HCT116 (cell line): ENCODE measurements around the gene RS1. TPM values are rescaled to one million over a fixed set of nuclear protein-coding genes. Genes with fewer than 3 reads are reported as not detected.

Experiments
- ATAC-seq: fragments of 200-7000 bp; cut with Tn5 transposase; 2 replicates; pipeline ENCODE4 v1.9.1; 2020; ENCODE audit warnings: mild to moderate bottlenecking, moderate library complexity
- BruUV-seq: library from RNA; stranded (reverse); fragments of 400-500 nt; replicated peaks from 2 replicates; lab custom pipeline; 2021; lab: Mats Ljungman, UMichigan
- CTCF ChIA-PET: fragments of 300-600 bp; sonication (Branson Sonifier 250); formaldehyde crosslinking; loops from one replicate; lab custom pipeline; 2021; ENCODE audit warnings: antibody characterized with exemption; lab: Charles Lee
- POLR2A ChIA-PET: fragments of 300-600, 350-600 bp; sonication (Branson Sonifier 250); formaldehyde crosslinking; loops from one replicate; lab custom pipeline; 2021; ENCODE audit warnings: antibody characterized with exemption; lab: Charles Lee
- RAD21 ChIA-PET, 2 experiments: fragments of 300-600 bp; sonication (Branson Sonifier 250); formaldehyde crosslinking; loops; one replicate each; lab custom pipeline; 2023; ENCODE audit warnings: low total read pairs in 2 of 2; ENCODE audit not compliant: uncharacterized antibody in 2 of 2, unreplicated experiment in 2 of 2, low non-redundant PET in 1 of 2; lab: Charles Lee
- DNase-seq: peaks from one replicate; pipeline ENCODE4 v3.0.0-alpha.2; 2010; ENCODE audit warnings: low read depth, low spot score
- H2AFZ ChIP-seq: fragments of 200-600 bp; shearing (Covaris generic), sonication (generic); 2 replicates; pipeline ENCODE4 v1.6.1; 2017; ENCODE audit warnings: low read depth, mixed run types, mixed read lengths, antibody characterized with exemption, low read length; ENCODE audit not compliant: poor library complexity, severe bottlenecking
- H3K27ac ChIP-seq: 2 replicates; pipeline ENCODE4 v1.5.1; 2012; ENCODE audit warnings: low read depth, low read length
- H3K27me3 ChIP-seq: fragments of 200-600 bp; sonication (generic); 2 replicates; pipeline ENCODE4 v1.6.1; 2016; ENCODE audit warnings: mixed run types, low read length, mixed read lengths; ENCODE audit not compliant: insufficient read depth
- H3K36me3 ChIP-seq, 2 experiments: fragments of 200-500 bp in 1 of 2; fragments of 200-600 bp in 1 of 2; sonication (Bioruptor generic) in 1 of 2; sonication (generic) in 1 of 2; 2 replicates each; pipeline versions ENCODE4 v1.5.1 to v1.6.1; 2014 to 2016; ENCODE audit warnings: low read length in 2 of 2, inconsistent platforms in 1 of 2, mixed read lengths in 1 of 2, mixed run types in 1 of 2; ENCODE audit not compliant: insufficient read depth in 2 of 2, control insufficient read depth in 1 of 2
- H3K4me1 ChIP-seq, 2 experiments: fragments of 200-600 bp in 1 of 2; sonication (generic) in 1 of 2; 2 replicates each; pipeline versions ENCODE4 v1.5.1 to v1.6.1; 2012 to 2017; ENCODE audit warnings: low read length in 2 of 2, inconsistent platforms in 1 of 2, mild to moderate bottlenecking in 1 of 2, mixed read lengths in 1 of 2, mixed run types in 1 of 2, moderate library complexity in 1 of 2; ENCODE audit not compliant: insufficient read depth in 2 of 2, control insufficient read depth in 1 of 2
- H3K4me2 ChIP-seq: fragments of 200-600 bp; sonication (generic); 2 replicates; pipeline ENCODE4 v1.6.1; 2017; ENCODE audit warnings: mixed run types, low read length, mixed read lengths
- H3K4me3 ChIP-seq, 2 experiments: fragments of 200-600 bp in 1 of 2; sonication (generic) in 1 of 2; replicated peaks in 1 of 2; 2 replicates each; pipeline ENCODE4 v1.5.1; 2011 to 2016; ENCODE audit warnings: low read length in 2 of 2, control low read depth in 1 of 2, low read depth in 1 of 2, mild to moderate bottlenecking in 1 of 2, mixed read lengths in 1 of 2, mixed run types in 1 of 2
- H3K79me2 ChIP-seq: fragments of 200-600 bp; sonication (generic); 2 replicates; pipeline ENCODE4 v1.6.1; 2017; ENCODE audit warnings: mild to moderate bottlenecking, mixed run types, low read length, moderate library complexity, mixed read lengths; ENCODE audit not compliant: insufficient read depth
- H3K9ac ChIP-seq: fragments of 200-600 bp; sonication (generic); 2 replicates; pipeline ENCODE4 v1.6.1; 2016; ENCODE audit warnings: low read length, mixed read lengths
- H3K9me2 ChIP-seq: fragments of 200-600 bp; sonication (generic), shearing (Covaris generic); 2 replicates; pipeline ENCODE4 v1.6.1; 2017; ENCODE audit warnings: mixed run types, mild to moderate bottlenecking, moderate library complexity; ENCODE audit not compliant: insufficient read depth
- H3K9me3 ChIP-seq, 2 experiments: fragments of 200-500 bp in 1 of 2; fragments of 200-600 bp in 1 of 2; sonication (Bioruptor generic) in 1 of 2; sonication (generic) in 1 of 2; 2 replicates each; pipeline ENCODE4 v1.6.1; 2014 to 2017; ENCODE audit warnings: low read length in 2 of 2, mixed read lengths in 2 of 2, inconsistent platforms in 1 of 2, low read depth in 1 of 2, mild to moderate bottlenecking in 1 of 2, mixed run types in 1 of 2, moderate library complexity in 1 of 2; ENCODE audit not compliant: control insufficient read depth in 1 of 2, insufficient read depth in 1 of 2
- H4K20me1 ChIP-seq: fragments of 200-600 bp; sonication (generic), shearing (Covaris generic); 2 replicates; pipeline ENCODE4 v1.6.1; 2017; ENCODE audit warnings: mixed run types, mild to moderate bottlenecking, moderate library complexity; ENCODE audit not compliant: insufficient read depth
- CBX3 ChIP-seq: IDR thresholded peaks from 2 replicates; pipeline ENCODE4 v1.6.1; 2012; ENCODE audit warnings: low read depth
- CEBPB ChIP-seq: IDR thresholded peaks from 2 replicates; pipeline ENCODE4 v1.6.1; 2012; ENCODE audit warnings: low read depth
- EGR1 ChIP-seq: IDR thresholded peaks from 2 replicates; pipeline ENCODE4 v1.6.1; 2012; ENCODE audit warnings: low read depth
- EZH2 ChIP-seq: fragments of 200-600 bp; sonication (generic); IDR thresholded peaks from 2 replicates; pipeline ENCODE4 v1.6.1; 2017; ENCODE audit warnings: antibody characterized with exemption, mixed run types
- FOSL1 ChIP-seq: IDR thresholded peaks from 2 replicates; pipeline ENCODE4 v1.6.1; 2012; ENCODE audit warnings: low read depth
- JUND ChIP-seq: IDR thresholded peaks from 2 replicates; pipeline ENCODE4 v1.6.1; 2012
- POLR2AphosphoS5 ChIP-seq: IDR thresholded peaks from 2 replicates; pipeline ENCODE4 v1.6.1; 2011; ENCODE audit warnings: mild to moderate bottlenecking, low read depth, low read length, moderate library complexity
- RAD21 ChIP-seq: IDR thresholded peaks from 2 replicates; pipeline ENCODE4 v1.6.1; 2012; ENCODE audit warnings: low read depth, mild to moderate bottlenecking
- REST ChIP-seq: IDR thresholded peaks from 2 replicates; pipeline ENCODE4 v1.6.1; 2012; ENCODE audit warnings: low read depth
- SIN3A ChIP-seq: IDR thresholded peaks from 2 replicates; pipeline ENCODE4 v1.6.1; 2012; ENCODE audit warnings: low read depth
- SP1 ChIP-seq: IDR thresholded peaks from 2 replicates; pipeline ENCODE4 v1.6.1; 2012; ENCODE audit warnings: low read depth
- TCF7L2 ChIP-seq: IDR thresholded peaks from 2 replicates; pipeline ENCODE4 v1.7.0; 2011; ENCODE audit warnings: borderline replicate concordance, inconsistent platforms; ENCODE audit not compliant: insufficient read depth, insufficient read length; ENCODE audit errors: extremely low read depth
- YY1 ChIP-seq: IDR thresholded peaks from 2 replicates; pipeline ENCODE4 v1.6.1; 2011; ENCODE audit warnings: low read length, low read depth, moderate library complexity, mild to moderate bottlenecking; ENCODE audit not compliant: insufficient replicate concordance; ENCODE audit errors: extremely low read depth
- ZBTB33 ChIP-seq: IDR thresholded peaks from 2 replicates; pipeline ENCODE4 v1.6.1; 2011; ENCODE audit warnings: mild to moderate bottlenecking, low read length, moderate library complexity; ENCODE audit not compliant: insufficient replicate concordance; ENCODE audit errors: extremely low read depth
- ZFX ChIP-seq: fragments of 450-650 bp; IDR thresholded peaks from 2 replicates; pipeline ENCODE4 v1.6.1; 2017
- ZNF274 ChIP-seq: fragments of 200-500 bp; sonication (Bioruptor generic); IDR thresholded peaks from 2 replicates; pipeline ENCODE4 v1.6.1; 2014; ENCODE audit warnings: mild to moderate bottlenecking, low read depth, low read length, inconsistent platforms
- intact Hi-C: fragments of 100-400 bp; cut with micrococcal nuclease; formaldehyde crosslinking; loops from 2 replicates; pipeline ENCODE4 v1.10.0; 2022
- total RNA-seq: library from RNA; stranded (reverse); gene quantifications from one replicate; pipeline ENCODE4 v1.2.1, GENCODE V29; 2021; ENCODE audit not compliant: unreplicated experiment
- TF ChIP-seq, protein P1 (sequence below): IDR thresholded peaks from 2 replicates; pipeline ENCODE4 v1.6.1; 2012
- TF ChIP-seq, protein P2 (sequence below): IDR thresholded peaks from 2 replicates; pipeline ENCODE4 v1.6.1; 2012
- TF ChIP-seq, protein P3 (sequence below), 3 experiments: fragments of 200-600 bp in 1 of 3; sonication (generic) in 1 of 3; IDR thresholded peaks in 2 of 3; conservative IDR thresholded peaks in 1 of 3; 2 replicates each; pipeline ENCODE4 v1.5.1; 2012 to 2017; ENCODE audit warnings: low read depth in 2 of 3, low read length in 2 of 3, antibody characterized with exemption in 1 of 3, borderline replicate concordance in 1 of 3, control low read depth in 1 of 3, mild to moderate bottlenecking in 1 of 3, mixed read lengths in 1 of 3, mixed run types in 1 of 3, moderate library complexity in 1 of 3; ENCODE audit not compliant: insufficient read depth in 1 of 3

RS1 gene
- total RNA-seq, 1 experiment from 2014 or later: not detected

- Histone ChIP-seq H3K9ac (no peak overlapping the region), H3K36me3 (no peaks in the 10 kb centered on the region), H3K27ac (no peak overlapping the region), H2AFZ (no peak overlapping the region), H3K9me2 (no peaks in the 10 kb centered on the region), H3K4me3 (no peak overlapping the region), H3K79me2 (no peaks in the 10 kb centered on the region), H3K4me1 (peaks cover 7 to 12% of the 10 kb centered on the region in 2 experiments), H3K9me3 (no peaks in the 10 kb centered on the region), H3K4me2 (no peak overlapping the region), H3K27me3 (no peaks in the 10 kb centered on the region)
- ChIA-PET POLR2A (no interaction called here), RAD21 (no interaction called here), CTCF (no interaction called here)
- ATAC-seq (no peak), DNase-seq (no peak)
- no TSS peak for BruUV-seq
- intact Hi-C loops: no loop called here
- no peak for TF ChIP-seq CEBPB
- no peak for TF ChIP-seq JUND
- TF ChIP-seq FOSL1: no peak
- TF ChIP-seq ZFX: no peak
- no peak for TF ChIP-seq SIN3A
- no peak for TF ChIP-seq CBX3
- TF ChIP-seq YY1: no peak
- TF ChIP-seq, protein P1, sequence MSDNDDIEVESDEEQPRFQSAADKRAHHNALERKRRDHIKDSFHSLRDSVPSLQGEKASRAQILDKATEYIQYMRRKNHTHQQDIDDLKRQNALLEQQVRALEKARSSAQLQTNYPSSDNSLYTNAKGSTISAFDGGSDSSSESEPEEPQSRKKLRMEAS: no peak
- no peak for TF ChIP-seq ZNF274
- TF ChIP-seq, protein P2, sequence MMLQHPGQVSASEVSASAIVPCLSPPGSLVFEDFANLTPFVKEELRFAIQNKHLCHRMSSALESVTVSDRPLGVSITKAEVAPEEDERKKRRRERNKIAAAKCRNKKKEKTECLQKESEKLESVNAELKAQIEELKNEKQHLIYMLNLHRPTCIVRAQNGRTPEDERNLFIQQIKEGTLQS: no peak
- no peak for TF ChIP-seq EZH2
- no peak for TF ChIP-seq REST
- no peak for TF ChIP-seq POLR2AphosphoS5
- TF ChIP-seq TCF7L2: no peak
- no peak for TF ChIP-seq RAD21
- no peak for TF ChIP-seq EGR1
- no peak for TF ChIP-seq SP1
- TF ChIP-seq, protein P3, sequence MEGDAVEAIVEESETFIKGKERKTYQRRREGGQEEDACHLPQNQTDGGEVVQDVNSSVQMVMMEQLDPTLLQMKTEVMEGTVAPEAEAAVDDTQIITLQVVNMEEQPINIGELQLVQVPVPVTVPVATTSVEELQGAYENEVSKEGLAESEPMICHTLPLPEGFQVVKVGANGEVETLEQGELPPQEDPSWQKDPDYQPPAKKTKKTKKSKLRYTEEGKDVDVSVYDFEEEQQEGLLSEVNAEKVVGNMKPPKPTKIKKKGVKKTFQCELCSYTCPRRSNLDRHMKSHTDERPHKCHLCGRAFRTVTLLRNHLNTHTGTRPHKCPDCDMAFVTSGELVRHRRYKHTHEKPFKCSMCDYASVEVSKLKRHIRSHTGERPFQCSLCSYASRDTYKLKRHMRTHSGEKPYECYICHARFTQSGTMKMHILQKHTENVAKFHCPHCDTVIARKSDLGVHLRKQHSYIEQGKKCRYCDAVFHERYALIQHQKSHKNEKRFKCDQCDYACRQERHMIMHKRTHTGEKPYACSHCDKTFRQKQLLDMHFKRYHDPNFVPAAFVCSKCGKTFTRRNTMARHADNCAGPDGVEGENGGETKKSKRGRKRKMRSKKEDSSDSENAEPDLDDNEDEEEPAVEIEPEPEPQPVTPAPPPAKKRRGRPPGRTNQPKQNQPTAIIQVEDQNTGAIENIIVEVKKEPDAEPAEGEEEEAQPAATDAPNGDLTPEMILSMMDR (IDR thresholded peaks at IDR 0.05 in 2 of 3, conservative IDR thresholded peaks at IDR 0.05 in 1 of 3; ENCODE audit: borderline replicate concordance in 1 of 3, insufficient read depth in 1 of 3, low read depth in 2 of 3, low read length in 2 of 3): no peak
- no peak for TF ChIP-seq ZBTB33
- TF ChIP-seq, all 23 proteins: peak for 0
- no peaks in the 10 kb centered on the region for H4K20me1 ChIP-seq
Observed at GRCh38 chrX:18619288-18619687, 52.6 kb downstream of the RS1 start.
